M059J (cell line): ENCODE results near the gene NFIA. TPM values are rescaled to one million over a fixed set of nuclear protein-coding genes. Genes with fewer than 3 reads are reported as not detected.

Source experiments
- DNase-seq: peaks from one replicate; pipeline ENCODE4 v3.0.0-alpha.2; 2012; ENCODE audit warnings: low read depth
- total RNA-seq: library from RNA; depleted of rRNA; stranded (reverse); fragments of >200 nt; shearing (Covaris generic); gene quantifications from 2 replicates; pipeline ENCODE4 v1.2.3, GENCODE V29; 2014

The NFIA gene
- total RNA-seq, 1 experiment from 2014 or later, result 1.2 TPM

DNA sequence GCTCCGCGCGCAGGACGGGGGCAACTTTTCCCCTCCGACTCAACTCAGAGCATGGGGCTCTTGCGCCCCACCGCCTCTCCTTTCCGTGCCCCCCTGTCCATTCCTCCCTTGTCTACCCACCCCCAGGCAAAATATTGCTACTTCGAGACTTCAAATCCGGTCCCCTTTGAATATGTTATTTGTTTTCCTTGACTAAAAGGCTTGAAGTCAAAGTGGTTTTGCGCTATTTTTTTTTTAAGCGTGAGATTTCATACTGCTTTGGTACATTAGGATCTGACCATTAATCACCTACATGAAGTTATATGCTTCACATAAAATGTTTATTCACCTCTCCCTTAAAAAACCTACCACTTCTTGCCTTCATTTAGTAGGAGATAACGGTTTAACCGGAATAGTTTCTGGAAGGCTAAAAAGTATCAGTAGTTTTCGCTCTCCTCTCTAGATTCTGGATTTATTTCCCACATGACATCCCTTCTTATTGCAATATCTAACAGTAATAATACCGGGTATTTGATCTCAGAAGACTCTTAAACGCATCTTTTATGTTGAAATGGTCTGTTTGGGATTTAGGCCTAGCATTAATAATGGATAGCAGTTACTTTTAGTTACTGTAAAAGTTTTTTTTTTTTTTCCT, 1.6 kb downstream of the NFIA start:
- no peak for DNase-seq

DNA sequence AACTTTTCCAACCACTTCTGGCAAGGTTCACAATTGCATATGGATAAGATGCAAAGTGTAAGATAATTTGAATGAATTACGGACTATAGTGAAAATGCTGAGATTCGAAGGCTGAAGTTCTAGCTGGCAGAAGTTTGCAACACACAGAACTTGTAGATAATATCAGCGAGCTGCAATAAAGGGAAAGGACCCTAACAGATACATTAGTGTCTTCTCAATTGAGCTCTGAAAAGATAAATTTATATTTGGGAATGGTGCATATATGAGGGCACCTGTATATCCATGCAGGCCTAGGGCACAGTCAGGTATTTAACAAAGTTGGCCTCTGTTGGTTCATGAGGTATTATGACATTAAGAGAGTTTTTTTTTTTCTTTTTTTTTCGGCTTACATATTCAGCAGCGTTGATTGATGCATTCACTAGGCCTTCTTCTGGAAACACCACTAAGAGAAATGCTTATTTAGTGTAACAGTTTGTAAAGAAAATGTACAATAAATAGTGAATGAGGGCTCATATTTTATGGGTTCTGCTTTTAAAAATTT, 2.2 kb downstream of the NFIA start:
- DNase-seq, result no peak

DNA sequence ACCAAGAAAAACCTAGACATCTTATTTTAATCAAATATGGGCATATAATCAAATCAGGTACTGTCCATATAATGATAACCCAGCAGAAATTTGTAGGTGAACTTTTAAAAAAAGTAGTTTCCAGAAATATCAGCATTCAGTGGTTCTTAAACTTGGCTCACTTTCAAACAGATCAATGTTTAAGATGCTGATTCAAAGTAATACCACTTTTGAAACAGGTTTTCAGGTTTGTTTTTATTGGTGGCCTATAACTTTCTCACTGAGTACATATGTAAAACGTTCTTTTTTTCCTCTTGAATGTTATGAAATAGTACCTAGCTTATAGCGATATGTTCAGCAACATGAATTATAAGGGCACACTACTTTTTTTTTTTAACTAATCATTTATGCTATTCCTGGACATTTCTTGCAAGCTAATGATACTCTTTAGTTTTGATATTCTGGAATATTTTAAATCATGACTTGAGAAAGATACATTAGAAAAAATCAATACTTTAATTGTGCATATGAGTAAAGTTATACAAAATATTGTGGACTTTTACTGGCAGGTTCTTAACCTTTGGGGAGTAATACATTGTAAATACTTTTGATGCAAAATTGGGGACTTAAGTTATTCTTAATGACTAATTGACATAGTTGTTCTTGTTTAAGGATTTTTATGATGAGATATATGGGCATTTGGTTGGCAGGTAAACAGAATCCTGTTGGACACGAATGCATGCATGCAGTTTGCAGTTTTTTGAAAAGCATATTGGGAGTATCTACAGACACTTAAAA, 3.0 kb downstream of the NFIA start:
- no peak for DNase-seq

DNA sequence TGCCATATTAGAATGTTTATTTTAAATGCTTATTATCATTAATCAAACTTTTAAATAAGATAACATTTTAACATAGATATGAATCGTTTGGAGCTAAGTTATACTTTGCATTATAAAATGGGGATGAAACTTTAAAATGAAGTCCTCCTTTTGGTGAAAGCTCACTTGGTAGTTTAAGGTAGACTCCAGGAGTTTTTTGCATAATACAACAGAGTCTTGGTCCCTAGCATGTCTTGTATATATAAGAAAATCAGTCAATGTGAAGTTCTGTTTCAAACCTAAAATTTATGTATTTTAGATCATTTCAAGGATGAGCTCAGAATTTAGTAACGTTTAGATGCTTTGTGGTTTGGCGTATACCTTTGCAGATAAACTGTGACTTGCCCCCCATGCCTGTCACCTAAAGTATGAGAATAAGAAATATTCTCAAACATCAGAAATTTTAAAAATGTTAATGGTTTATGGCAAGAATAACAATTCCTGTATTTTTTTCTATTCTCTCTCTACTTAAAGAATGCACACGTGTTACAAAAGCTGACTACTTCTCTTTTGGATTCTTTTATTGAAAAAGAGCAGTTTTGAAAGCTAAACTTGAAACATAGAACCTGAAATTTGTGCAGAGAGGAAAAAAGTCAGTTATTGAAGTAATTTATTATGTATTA, 3.8 kb downstream of the NFIA start:
- no peak for DNase-seq

DNA sequence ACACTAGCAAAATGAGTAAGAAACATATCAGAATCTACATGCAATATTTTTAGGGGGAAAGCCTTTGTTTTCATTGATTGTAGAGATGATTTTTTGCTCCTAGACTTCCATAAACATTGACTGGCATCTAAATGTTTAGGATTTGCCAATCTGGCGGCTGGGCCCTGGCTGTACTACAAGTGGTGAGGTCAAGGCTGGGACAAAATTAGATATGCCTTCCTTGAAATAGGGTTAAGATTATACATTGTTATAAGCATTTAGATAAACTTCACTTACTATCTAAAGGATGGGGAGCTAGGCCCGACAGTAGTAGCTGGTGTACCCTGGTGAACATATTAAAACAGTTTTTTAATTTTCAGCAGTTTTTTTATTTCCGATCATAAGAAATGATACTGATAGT, 5.2 kb downstream of the NFIA start:
- DNase-seq, result no peak

DNA sequence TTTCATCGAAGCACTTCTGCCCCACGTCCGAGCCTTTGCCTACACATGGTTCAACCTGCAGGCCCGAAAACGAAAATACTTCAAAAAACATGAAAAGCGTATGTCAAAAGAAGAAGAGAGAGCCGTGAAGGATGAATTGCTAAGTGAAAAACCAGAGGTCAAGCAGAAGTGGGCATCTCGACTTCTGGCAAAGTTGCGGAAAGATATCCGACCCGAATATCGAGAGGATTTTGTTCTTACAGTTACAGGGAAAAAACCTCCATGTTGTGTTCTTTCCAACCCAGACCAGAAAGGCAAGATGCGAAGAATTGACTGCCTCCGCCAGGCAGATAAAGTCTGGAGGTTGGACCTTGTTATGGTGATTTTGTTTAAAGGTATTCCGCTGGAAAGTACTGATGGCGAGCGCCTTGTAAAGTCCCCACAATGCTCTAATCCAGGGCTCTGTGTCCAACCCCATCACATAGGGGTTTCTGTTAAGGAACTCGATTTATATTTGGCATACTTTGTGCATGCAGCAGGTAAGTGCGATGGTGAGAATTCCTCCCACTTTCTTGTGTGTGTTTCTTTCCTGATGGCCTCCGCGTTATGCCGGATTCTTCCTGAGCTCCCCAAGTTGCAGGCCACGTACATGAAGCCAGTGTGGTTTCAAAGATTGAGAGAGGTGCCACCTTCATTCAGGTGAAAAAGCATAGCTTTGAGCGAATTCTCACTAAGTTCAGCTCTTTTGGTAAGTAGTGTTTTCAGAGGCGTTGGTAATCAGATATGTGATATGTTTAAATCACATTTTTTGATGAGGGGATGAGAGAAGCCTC, 6.0 kb downstream of the NFIA start:
- DNase-seq, result no peak

DNA sequence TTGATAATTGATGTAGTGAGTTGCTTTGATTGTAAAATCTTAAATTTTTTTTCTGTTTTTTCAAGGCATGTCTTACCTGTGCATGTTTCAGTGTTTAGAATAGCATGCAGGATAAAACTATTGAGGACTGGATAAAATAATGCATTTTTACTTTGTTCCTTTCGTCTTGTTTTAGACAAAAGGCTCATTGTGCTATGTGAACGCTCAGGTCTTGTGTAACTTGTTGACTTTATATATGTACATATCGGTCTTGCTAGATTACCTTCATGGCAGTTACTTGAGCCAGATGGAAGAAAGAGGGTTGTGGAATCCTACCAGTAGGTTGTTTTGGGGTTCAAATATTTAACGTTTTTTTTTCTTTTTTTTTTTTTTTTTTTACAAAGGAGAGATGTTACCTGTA, 7.0 kb downstream of the NFIA start:
- DNase-seq, result no peak

DNA sequence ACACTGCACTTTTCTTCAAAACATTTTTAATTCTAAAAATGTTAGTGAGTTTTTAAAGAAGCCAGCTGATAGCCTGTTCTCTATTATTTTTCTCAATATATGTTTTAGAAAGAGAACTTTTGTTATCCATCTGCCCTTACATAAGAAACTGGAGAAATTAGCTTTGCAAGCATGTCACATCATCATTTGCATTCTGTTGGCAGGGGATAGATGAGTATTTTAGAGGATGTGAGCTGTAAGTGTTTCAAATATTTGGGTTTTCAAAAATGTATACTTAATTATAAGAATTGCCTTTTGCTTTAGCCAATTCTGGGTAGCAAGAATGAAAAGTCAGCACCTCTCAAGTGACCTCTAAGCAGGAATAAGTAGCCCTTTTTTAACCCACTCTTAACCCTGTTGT, 7.4 kb downstream of the NFIA start:
- no peak for DNase-seq

DNA sequence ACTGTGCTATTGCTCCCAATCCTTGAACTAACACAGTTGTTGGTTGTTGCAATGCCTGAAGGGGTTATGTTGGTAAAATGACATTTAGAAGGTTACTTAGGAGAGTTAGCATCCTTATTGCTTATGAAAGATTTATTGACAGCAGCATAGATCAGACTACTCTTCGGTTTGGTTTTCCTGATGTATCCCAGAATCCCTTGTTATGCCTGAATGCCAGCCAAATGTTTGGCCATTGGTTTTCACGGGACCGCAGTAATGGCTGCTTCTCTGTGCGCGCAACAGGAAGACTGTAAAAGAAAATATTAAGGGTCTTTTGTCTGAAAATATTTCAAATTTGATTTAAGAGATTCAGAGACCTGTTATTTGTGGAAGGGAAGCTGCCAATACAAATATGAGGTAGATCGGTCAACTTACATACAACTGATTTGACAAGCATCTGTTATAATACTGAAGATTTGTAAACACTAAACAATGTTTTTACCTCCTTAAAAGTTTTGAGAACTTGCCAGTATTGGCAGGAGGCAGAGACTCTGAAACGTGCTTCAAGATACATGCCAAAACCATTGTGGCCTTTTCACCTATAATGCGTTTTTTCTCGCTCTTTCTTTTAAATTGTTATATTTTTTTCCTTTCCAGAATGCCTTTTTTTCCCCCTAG, 8.3 kb downstream of the NFIA start:
- no peak for DNase-seq

DNA sequence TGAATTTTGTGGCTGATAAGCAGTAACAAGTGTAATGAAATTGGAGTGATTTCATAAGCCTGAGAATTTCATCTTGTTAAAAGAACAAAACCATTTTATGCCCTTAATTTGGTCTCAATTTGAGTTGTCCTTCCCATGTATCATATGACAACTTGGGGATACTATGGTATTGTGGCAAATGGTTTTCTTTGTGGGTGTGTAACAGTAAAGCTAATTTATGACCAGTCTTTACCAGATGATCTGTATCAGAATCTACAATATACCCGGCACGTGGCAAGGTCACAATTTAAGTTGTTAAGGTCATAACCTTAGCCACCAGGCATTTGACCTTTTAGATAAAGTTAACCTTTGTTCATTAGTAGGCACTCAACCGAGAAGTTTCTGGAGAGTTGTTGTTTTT, 9.1 kb downstream of the NFIA start:
- DNase-seq, result no peak

DNA sequence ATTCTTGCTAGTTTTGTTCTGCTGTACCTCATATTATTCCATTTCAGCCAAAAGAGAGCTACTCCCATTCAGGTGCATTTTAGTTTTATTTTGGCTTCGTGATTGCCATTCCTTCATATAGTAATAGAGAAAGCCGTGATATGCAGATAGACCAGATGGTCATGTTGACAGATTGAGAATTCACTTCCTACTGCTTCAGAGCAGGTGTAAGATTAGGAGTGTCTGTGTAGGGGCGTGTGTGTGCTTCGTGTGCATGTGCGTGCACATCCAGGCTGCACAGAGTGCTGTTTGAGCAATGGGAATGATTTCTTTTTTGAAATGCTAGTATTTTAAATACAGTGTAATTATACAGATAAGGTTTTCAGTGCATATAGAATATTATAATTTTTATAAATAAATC, 10.3 kb downstream of the NFIA start:
- DNase-seq, result no peak

DNA sequence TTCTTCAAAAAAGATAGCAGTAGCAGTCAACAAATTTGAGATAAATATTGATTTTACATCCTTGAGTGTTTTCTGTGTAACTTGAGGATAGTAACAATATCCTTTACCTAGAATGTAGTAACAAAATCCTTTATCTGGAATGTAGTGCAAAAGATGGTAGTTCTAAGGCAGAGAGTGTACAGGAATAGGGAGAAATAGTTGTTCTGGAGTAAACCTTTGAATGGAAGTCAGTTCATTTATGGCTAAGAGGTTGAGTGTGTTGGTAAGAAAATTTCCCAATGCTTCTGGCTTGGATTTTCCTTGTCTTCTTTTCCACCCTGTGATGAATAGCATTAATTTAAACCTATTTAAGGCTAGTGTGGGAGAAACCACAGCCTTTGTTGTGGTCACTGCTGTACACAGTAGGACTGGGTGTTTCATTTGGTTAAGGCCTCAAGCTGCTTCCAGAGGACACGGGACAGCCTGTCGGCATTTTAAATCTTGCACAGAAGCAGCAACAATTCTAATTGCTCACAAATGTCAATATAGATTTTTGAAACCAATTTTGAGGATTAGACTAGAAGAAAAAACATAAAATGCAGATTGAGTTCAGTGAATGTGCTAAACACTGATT, 11.3 kb downstream of the NFIA start:
- DNase-seq, result no peak

DNA sequence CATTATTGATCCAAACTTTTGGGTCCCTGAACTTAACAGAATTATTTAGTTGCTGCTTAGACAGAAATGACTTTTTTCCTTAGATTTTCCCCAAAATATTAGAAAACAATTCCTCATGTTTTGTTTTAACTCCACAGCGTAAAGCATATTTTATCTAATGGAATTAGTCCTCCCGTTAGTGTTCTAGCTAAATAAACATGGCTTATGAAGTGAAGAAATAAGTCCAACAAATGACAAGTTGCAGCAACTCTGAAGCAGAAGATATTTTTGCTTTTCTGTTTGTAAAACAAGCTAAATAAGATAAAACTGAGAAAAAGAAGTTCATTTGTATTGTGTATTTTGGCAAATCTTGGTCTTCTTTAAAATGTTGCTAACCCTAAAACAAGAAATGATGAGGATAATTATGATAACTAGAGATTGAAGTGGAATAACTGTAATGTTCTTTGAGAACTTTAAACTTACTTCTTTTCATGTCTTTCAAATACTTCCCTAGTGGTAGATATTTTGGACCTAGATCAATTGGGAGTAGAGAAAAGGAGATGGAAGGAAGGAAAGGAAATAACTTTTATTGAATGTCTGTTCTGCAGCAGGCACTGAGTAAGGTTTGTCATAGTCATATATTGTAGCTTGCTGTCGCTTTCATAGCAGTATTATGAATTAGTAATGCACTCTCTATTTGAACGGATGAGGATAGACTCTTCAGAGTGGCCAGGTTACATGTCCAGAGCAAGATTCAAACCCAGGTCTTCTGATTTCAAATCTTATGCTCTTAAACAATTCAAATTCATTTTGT, 12.5 kb downstream of the NFIA start:
- DNase-seq, result no peak

DNA sequence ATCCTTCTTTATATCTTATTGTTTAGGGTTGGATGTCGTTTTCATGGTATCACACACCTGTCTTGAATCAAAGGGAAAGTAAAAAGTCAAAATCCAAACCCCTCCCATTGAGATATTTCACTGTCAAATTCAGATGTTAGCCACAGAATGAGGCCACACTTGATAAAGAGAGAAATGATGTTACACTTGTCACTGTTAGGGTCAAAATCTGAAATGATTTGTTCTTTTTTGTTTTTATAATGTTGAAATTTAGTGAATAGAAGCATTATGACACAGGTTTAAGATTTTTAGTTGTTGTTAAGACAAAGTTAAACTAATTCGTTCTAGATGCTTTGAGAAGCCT, 13.1 kb downstream of the NFIA start:
- no peak for DNase-seq

DNA sequence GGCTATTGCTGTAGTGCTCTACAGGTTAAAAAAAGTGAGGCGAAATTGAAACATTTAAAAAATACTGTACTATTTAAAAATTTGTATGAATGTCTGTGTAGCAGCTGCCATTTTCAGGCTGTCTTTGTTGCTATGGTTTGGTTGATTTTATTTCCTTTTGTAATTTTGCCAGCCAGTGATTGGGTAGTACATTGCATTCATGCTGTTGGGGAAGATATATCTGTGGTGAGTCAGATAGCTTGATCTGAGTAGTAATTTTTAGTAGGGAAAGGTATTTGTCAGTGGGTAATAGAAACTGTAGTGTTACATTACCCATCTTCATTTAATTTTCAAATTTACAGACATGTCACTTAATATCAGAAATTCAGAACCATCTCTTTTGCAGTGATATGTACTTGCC, 15.0 kb downstream of the NFIA start:
- peak; percentile 31 for DNase-seq

DNA sequence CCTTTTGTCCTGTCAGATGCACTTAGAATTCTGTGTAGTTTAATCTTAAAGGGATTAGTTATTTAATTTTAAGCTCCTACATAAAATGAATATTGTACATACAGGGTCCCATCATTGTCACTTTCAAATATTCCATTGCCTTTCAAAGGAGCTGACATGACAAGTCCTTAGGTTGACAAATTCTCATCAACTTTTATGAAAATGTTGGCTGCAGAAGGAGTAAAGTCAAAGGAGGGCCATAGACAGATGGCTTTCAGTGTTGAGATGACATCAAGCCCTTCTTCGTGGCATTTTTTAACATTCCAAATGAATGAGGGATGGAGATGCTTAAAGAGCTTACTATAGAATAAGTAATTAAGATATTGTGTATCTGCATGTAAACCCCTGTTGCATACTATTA, 15.4 kb downstream of the NFIA start:
- no peak for DNase-seq

DNA sequence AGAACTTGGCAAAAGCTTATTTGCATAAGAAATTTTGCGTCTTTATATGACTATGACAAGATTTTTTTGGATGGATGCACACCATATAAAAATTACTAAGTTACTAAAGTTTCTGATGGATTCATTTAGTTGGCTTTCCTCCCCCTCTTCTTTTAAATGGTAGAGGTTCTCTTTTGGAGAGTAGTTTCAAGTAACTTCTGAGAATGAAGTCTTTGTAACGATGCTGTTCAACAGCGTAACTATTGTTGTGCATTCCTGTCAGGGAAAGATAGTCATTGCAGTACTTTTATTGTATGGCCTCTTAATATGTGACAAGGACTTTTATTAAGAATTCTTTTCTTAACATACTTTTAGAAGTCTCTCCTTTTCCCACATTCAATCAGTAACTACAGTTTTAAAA, 16.0 kb downstream of the NFIA start:
- DNase-seq, result no peak

DNA sequence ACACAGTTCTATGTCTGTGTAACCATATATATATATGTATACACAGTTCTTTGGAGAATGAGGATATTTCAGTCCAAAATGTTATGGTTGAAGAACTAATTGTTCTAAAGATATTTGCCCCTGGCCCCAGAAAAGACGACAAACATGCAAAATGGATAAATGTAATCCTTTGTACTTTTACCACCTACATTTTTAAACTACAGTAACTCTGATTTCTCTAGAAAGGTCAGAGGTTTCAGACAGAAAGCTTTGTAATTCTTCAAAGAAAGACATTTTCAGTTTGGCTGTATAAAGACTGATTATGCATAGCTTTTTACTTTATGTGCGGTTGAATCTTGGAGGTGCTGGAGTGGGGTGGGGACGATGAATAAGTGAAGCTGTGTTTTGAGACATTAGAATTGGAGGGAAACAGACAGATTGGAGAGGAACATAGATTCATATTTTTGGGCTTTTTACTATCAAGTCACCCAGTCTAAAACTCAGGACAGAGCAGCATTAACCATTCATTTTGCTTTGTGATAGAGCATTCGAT, 16.6 kb downstream of the NFIA start:
- no peak for DNase-seq

DNA sequence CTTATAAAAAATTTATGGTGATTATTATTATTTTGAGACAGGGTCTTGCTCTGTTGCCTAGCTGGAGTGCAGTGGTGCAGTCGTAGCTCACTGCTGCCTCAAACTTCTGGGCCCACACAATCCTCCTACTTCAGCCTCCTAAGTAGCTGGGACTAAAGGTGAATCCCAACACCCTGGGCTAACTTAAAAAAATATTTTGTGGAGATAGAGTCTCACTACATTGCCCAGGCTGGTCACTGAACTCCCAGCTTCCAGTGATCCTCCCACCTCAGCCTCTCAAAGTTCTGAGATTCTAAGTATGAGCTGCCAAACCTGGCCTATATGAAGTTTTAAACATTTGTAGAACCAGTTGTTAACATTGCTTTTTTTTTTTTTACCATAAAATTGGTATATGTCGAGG, 18.2 kb downstream of the NFIA start:
- DNase-seq, result no peak

DNA sequence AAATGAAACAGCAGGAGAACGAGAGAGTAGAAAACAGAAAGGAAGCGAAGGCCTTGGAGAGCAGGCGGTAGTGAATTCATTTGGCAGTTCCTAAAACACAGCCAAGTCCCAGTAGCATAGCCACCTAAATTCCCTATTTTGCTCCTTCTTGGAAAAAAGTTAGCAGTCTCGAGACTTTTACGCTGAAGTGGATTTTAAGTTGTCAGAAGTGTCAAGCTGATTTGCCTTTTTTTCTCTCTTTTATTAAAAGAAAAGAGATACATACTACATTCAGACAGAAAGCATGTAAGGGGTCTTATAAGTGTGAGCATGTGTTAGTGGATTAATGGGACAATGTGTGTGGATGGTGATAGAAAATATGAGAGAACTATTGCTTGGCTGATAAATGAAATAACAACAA, 19.2 kb downstream of the NFIA start:
- DNase-seq, result no peak
